CD4-positive, alpha-beta T cell (primary cell): Measurements from ENCODE around the gene FAM177B. TPM values are rescaled to one million over a fixed set of nuclear protein-coding genes. Genes with fewer than 3 reads are reported as not detected.

Source experiments
- ATAC-seq: fragments of 200-7000 bp; cut with Tn5 transposase; one replicate; pipeline ENCODE4 v1.10.0; 2022; ENCODE audit warnings: mild to moderate bottlenecking; ENCODE audit not compliant: poor library complexity
- CTCF ChIA-PET: fragments of 350-600 bp; sonication (Branson Sonifier 250); formaldehyde crosslinking; loops from one replicate; lab custom pipeline; 2021; ENCODE audit warnings: antibody characterized with exemption, inconsistent platforms; lab: Charles Lee
- POLR2A ChIA-PET: fragments of 350-600 bp; sonication (Branson Sonifier 250); formaldehyde crosslinking; loops from one replicate; lab custom pipeline; 2021; ENCODE audit warnings: antibody characterized with exemption, inconsistent platforms; lab: Charles Lee
- DNase-seq, 14 experiments: peaks; one replicate each; pipeline ENCODE4 v3.0.0-alpha.2; 2013 to 2020; ENCODE audit warnings: mixed read lengths in 2 of 14
- H3K27ac ChIP-seq, 2 donors: one replicate each; pipeline versions ENCODE4 v1.5.1 to v1.7.0; 2013; ENCODE audit warnings: low read length in 2 of 2, low read depth in 1 of 2, mild to moderate bottlenecking in 1 of 2
- H3K27me3 ChIP-seq, 2 experiments: 1 replicate in 1 of 2; 2 replicates in 1 of 2; pipeline versions ENCODE4 v1.6.1 to v1.7.0; 2013; ENCODE audit warnings: low read length in 2 of 2, control low read depth in 1 of 2, mild to moderate bottlenecking in 1 of 2, moderate library complexity in 1 of 2; ENCODE audit not compliant: insufficient read depth in 2 of 2, control insufficient read depth in 1 of 2
- H3K36me3 ChIP-seq: one replicate; pipeline ENCODE4 v1.6.1; 2013; ENCODE audit warnings: low read length, control low read depth; ENCODE audit not compliant: insufficient read depth
- H3K4me1 ChIP-seq: one replicate; pipeline ENCODE4 v1.6.1; 2013; ENCODE audit warnings: low read length, control low read depth; ENCODE audit not compliant: insufficient read depth
- H3K4me3 ChIP-seq: one replicate; pipeline ENCODE4 v1.5.1; 2013; ENCODE audit warnings: mild to moderate bottlenecking, low read length, moderate library complexity
- H3K9me3 ChIP-seq, 2 experiments: 1 replicate in 1 of 2; 2 replicates in 1 of 2; pipeline versions ENCODE4 v1.6.1 to v1.7.0; 2013; ENCODE audit warnings: low read length in 2 of 2, mild to moderate bottlenecking in 2 of 2, control low read depth in 1 of 2, moderate library complexity in 1 of 2; ENCODE audit not compliant: control insufficient read depth in 1 of 2, insufficient read depth in 1 of 2
- H3K27ac Mint-ChIP-seq: one replicate; pipeline ENCODE4 v1.8.0; 2020; ENCODE audit warnings: mixed read lengths
- H3K27me3 Mint-ChIP-seq: one replicate; pipeline ENCODE4 v1.8.0; 2021; ENCODE audit warnings: mixed read lengths
- H3K36me3 Mint-ChIP-seq: one replicate; pipeline ENCODE4 v1.8.0; 2021; ENCODE audit warnings: low read depth, mixed read lengths
- H3K4me1 Mint-ChIP-seq: one replicate; pipeline ENCODE4 v1.8.0; 2021; ENCODE audit warnings: low read depth, mixed read lengths
- H3K4me3 Mint-ChIP-seq: one replicate; pipeline ENCODE4 v1.8.0; 2020; ENCODE audit warnings: mild to moderate bottlenecking, mixed read lengths
- H3K9me3 Mint-ChIP-seq: one replicate; pipeline ENCODE4 v1.8.0; 2020; ENCODE audit warnings: mixed read lengths
- intact Hi-C, 2 experiments: fragments of 100-400 bp; cut with DNase I in 1 of 2; cut with micrococcal nuclease in 1 of 2; formaldehyde crosslinking; loops; one replicate each; pipeline versions ENCODE4 v1.15.1 to v1.9.0; 2023 to 2025; cut with DNase I, micrococcal nuclease
- total RNA-seq, 174 experiments: library from RNA in 2 of 174; stranded (reverse) in 2 of 174; gene quantifications; one replicate each; pipeline ENCODE4 v1.2.3 and lab custom pipeline; 2021 to 2026
- TF ChIP-seq, protein P1 (sequence below): fragments of 200-600 bp; IDR thresholded peaks from one replicate; pipeline ENCODE4 v1.8.0; 2022; ENCODE audit warnings: antibody characterized with exemption, mild to moderate bottlenecking

Gene FAM177B
- total RNA-seq, 2 experiments from 2014 or later = not detected

DNA sequence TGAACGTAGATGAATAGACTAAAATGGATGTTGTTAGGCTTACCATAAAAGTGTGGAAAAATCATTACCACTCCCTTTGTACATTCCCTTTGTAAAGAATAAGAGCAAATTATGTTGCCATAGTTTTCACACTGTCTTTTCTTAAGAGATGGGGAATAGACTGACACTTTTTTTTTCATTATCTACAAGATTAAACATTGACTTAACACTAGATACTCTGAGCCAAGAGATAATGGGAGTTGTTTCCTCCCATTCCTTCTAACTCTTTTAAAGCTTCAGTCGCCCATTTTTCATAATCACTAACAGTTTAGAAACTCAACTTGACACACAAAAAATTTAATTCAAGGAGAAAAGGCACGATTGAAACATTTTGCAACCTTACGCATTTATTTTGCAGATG lies 34.8 kb upstream of the FAM177B start:
- H3K4me3 Mint-ChIP-seq = no peak overlapping the region
- Histone ChIP-seq H3K9me3 (no peaks in the 10 kb centered on the region), H3K27me3 (no peaks in the 10 kb centered on the region), H3K27ac (no peak overlapping the region), H3K36me3 (peaks cover 43% of the 10 kb centered on the region), H3K4me3 (no peak overlapping the region), H3K4me1 (peaks cover 5% of the 10 kb centered on the region)
- H3K27me3 Mint-ChIP-seq = no peaks in the 10 kb centered on the region
- CTCF ChIA-PET = no interaction called here
- POLR2A ChIA-PET = no interaction called here
- peaks cover 77% of the 10 kb centered on the region for H3K36me3 Mint-ChIP-seq
- no peak for ATAC-seq
- H3K9me3 Mint-ChIP-seq = no peaks in the 10 kb centered on the region
- intact Hi-C loops = no loop called here
- H3K27ac Mint-ChIP-seq = no peak overlapping the region
- no peak for DNase-seq
- TF ChIP-seq, protein P1, sequence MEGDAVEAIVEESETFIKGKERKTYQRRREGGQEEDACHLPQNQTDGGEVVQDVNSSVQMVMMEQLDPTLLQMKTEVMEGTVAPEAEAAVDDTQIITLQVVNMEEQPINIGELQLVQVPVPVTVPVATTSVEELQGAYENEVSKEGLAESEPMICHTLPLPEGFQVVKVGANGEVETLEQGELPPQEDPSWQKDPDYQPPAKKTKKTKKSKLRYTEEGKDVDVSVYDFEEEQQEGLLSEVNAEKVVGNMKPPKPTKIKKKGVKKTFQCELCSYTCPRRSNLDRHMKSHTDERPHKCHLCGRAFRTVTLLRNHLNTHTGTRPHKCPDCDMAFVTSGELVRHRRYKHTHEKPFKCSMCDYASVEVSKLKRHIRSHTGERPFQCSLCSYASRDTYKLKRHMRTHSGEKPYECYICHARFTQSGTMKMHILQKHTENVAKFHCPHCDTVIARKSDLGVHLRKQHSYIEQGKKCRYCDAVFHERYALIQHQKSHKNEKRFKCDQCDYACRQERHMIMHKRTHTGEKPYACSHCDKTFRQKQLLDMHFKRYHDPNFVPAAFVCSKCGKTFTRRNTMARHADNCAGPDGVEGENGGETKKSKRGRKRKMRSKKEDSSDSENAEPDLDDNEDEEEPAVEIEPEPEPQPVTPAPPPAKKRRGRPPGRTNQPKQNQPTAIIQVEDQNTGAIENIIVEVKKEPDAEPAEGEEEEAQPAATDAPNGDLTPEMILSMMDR = no peak
- peaks cover 47% of the 10 kb centered on the region for H3K4me1 Mint-ChIP-seq

DNA sequence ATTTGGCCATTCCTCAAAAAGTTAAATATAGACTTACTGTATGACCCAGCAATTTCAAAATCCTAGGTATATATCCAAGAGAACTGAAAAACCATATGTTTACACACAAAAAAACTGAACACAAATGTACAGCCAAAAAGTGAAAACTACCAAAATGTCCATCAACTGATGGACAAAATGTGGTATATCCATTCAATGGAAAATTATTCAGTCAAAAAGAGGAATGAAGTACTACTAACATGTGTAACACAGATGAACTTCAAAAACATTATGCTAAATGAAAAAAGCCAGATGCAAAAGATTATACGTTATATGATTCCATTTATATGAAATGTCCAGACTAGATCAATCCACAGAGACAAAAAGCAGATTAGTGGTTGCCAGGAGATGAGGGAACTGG lies 32.7 kb upstream of the FAM177B start:
- H3K27me3 ChIP-seq = no peaks in the 10 kb centered on the region
- DNase-seq (no peak), ATAC-seq (no peak)
- H3K9me3 ChIP-seq = no peaks in the 10 kb centered on the region
- H3K9me3 Mint-ChIP-seq = no peaks in the 10 kb centered on the region
- intact Hi-C loops = no loop called here
- no peak overlapping the region for H3K27ac ChIP-seq
- peaks cover 12% of the 10 kb centered on the region for H3K4me1 ChIP-seq
- peaks cover 71% of the 10 kb centered on the region for H3K36me3 Mint-ChIP-seq
- TF ChIP-seq, protein P1 = no peak
- CTCF ChIA-PET = interaction anchor here (1.0 kb wide), 1 partner anchor 8 kb away, joined by 5 read pairs; the partner anchor contains the start of genes AIDA and BROX
- peaks cover 54% of the 10 kb centered on the region for H3K4me1 Mint-ChIP-seq
- H3K27me3 Mint-ChIP-seq = no peaks in the 10 kb centered on the region
- H3K36me3 ChIP-seq = peaks cover 45% of the 10 kb centered on the region
- POLR2A ChIA-PET = interaction anchor here (1.3 kb wide), 1 partner anchor 9 kb away, joined by 9 read pairs; no protein-coding TSS in a partner anchor
- no peak overlapping the region for H3K4me3 Mint-ChIP-seq
- peak overlapping the region; percentile 48 for H3K27ac Mint-ChIP-seq
- no peak overlapping the region for H3K4me3 ChIP-seq

DNA sequence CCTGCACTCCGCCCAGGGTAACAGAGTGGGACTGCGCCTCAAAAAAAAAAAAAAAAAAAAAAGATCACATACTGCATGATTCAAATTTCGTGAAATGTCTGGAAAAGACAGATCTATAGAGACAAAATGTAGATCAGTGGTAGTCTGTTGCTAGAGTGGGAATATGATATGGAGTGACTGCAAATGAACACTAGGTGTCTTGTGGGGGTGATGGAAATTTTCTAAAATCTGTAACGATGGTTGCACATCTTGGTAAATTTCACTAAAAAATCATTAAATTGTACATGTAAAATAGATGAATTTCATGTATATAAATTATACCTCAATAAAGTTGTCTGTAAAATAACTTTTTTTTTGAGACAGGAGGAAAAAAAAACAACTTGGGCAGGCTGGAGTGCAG lies 30.2 kb upstream of the FAM177B start:
- Histone ChIP-seq H3K4me3 (no peak overlapping the region), H3K27me3 (no peaks in the 10 kb centered on the region), H3K4me1 (peaks cover 21% of the 10 kb centered on the region), H3K27ac (no peak overlapping the region), H3K9me3 (no peaks in the 10 kb centered on the region), H3K36me3 (peaks cover 34% of the 10 kb centered on the region)
- H3K36me3 Mint-ChIP-seq = peaks cover 73% of the 10 kb centered on the region
- H3K4me3 Mint-ChIP-seq = peak overlapping the region; percentile 16
- peaks cover 73% of the 10 kb centered on the region for H3K4me1 Mint-ChIP-seq
- POLR2A ChIA-PET = no interaction called here
- intact Hi-C loops = no loop called here
- CTCF ChIA-PET = interaction anchor here (0.6 kb wide), 1 partner anchor 63 kb away, joined by 3 read pairs; no protein-coding TSS in a partner anchor
- no peaks in the 10 kb centered on the region for H3K9me3 Mint-ChIP-seq
- DNase-seq = peak in 1 of 14 experiments; percentile 10
- TF ChIP-seq, protein P1 = no peak
- H3K27me3 Mint-ChIP-seq = no peaks in the 10 kb centered on the region
- no peak for ATAC-seq
- no peak overlapping the region for H3K27ac Mint-ChIP-seq
